Fibroblast of lung (primary cell): ENCODE measurements around the gene TADA2B. TPM values are rescaled to one million over a fixed set of nuclear protein-coding genes. Genes with fewer than 3 reads are reported as not detected.
A peak's percentile ranks its signal among the peaks of the same experiment; 100 is the strongest.

ENCODE experiments used
- DNase-seq, 2 donors: peaks; one replicate each; pipeline versions ENCODE4 v3.0.0 to v3.0.0-alpha.2; 2010; ENCODE audit warnings: low read depth in 2 of 2
- H2AFZ ChIP-seq: 2 replicates; pipeline ENCODE4 v1.5.1; 2012; ENCODE audit warnings: low read length, control low read depth, inconsistent platforms
- H3K27ac ChIP-seq: 2 replicates; pipeline ENCODE4 v1.5.1; 2011; ENCODE audit warnings: low read length, control low read depth; ENCODE audit not compliant: insufficient read depth
- H3K27me3 ChIP-seq: 2 replicates; pipeline ENCODE4 v1.5.1; 2011; ENCODE audit warnings: mild to moderate bottlenecking, low read length; ENCODE audit not compliant: control insufficient read depth, insufficient read depth
- H3K36me3 ChIP-seq: 2 replicates; pipeline ENCODE4 v1.5.1; 2011; ENCODE audit warnings: low read length; ENCODE audit not compliant: control insufficient read depth, insufficient read depth
- H3K4me1 ChIP-seq: 2 replicates; pipeline ENCODE4 v1.5.1; 2011; ENCODE audit warnings: low read length; ENCODE audit not compliant: control insufficient read depth, insufficient read depth; ENCODE audit errors: extremely low read depth
- H3K4me2 ChIP-seq: 2 replicates; pipeline ENCODE4 v1.5.1; 2011; ENCODE audit warnings: low read length, control low read depth; ENCODE audit not compliant: insufficient read depth; ENCODE audit errors: extremely low read depth
- H3K4me3 ChIP-seq, 4 experiments: fragments of 200-600 bp in 1 of 4; sonication (generic) in 1 of 4; replicated peaks in 1 of 4; 2 replicates each; pipeline ENCODE4 v1.5.1; 2011 to 2016; ENCODE audit warnings: low read length in 4 of 4, low read depth in 3 of 4, mild to moderate bottlenecking in 3 of 4, control low read depth in 2 of 4, inconsistent platforms in 1 of 4, mixed read lengths in 1 of 4; ENCODE audit not compliant: insufficient read depth in 1 of 4; ENCODE audit errors: control extremely low read depth in 1 of 4
- H3K79me2 ChIP-seq: 2 replicates; pipeline ENCODE4 v1.5.1; 2012; ENCODE audit warnings: mild to moderate bottlenecking, low read length, inconsistent platforms; ENCODE audit not compliant: control insufficient read depth, insufficient read depth
- H3K9ac ChIP-seq: 2 replicates; pipeline ENCODE4 v1.5.1; 2011; ENCODE audit warnings: mild to moderate bottlenecking, low read length, control low read depth; ENCODE audit not compliant: insufficient read depth
- H3K9me3 ChIP-seq: 2 replicates; pipeline ENCODE4 v1.5.1; 2012; ENCODE audit warnings: low read depth, low read length; ENCODE audit not compliant: control insufficient read depth, insufficient read depth
- H4K20me1 ChIP-seq: 2 replicates; pipeline ENCODE4 v1.5.1; 2011; ENCODE audit warnings: low read length; ENCODE audit not compliant: control insufficient read depth, insufficient read depth; ENCODE audit errors: extremely low read depth
- CTCF ChIP-seq, 2 donors: IDR thresholded peaks in 1 of 2; conservative IDR thresholded peaks in 1 of 2; 1 replicate in 1 of 2; 2 replicates in 1 of 2; pipeline ENCODE4 v1.5.1; 2011 to 2012; ENCODE audit warnings: low read length in 2 of 2, control low read depth in 1 of 2, inconsistent platforms in 1 of 2, low read depth in 1 of 2, mild to moderate bottlenecking in 1 of 2
- EZH2 ChIP-seq: IDR thresholded peaks from 2 replicates; pipeline ENCODE4 v1.5.1; 2012; ENCODE audit warnings: low read length, control low read depth, mild to moderate bottlenecking; ENCODE audit errors: missing control alignments
- polyA plus RNA-seq, 2 donors: library from polyadenylated mRNA; depleted of rRNA in 1 of 2; stranded (reverse) in 1 of 2; unstranded in 1 of 2; fragments of >200 nt; gene quantifications; 2 replicates each; pipeline ENCODE4 v1.2.1, GENCODE V29; 2011 to 2012; ENCODE audit warnings: missing spikeins in 1 of 2
- total RNA-seq: library from RNA; depleted of rRNA; stranded (reverse); fragments of >200 nt; gene quantifications from 2 replicates; pipeline ENCODE4 v1.2.1, GENCODE V29; 2014

Gene TADA2B
- total and polyA plus RNA-seq, 2 donors (not counting 1 experiment from before 2014, with no cell fraction given) = 8.0 to 12.6 TPM

- Histone ChIP-seq H3K4me1 (peaks cover 11% of the 10 kb centered on the region), H3K27me3 (peaks cover 2% of the 10 kb centered on the region), H3K9me3 (no peaks in the 10 kb centered on the region), H2AFZ (peak overlapping the region; percentile 93), H3K36me3 (no peaks in the 10 kb centered on the region), H3K4me3 (peak overlapping the region; percentile 73 to 81 (median 78)), H3K27ac (peak overlapping the region; percentile 43), H4K20me1 (no peaks in the 10 kb centered on the region), H3K4me2 (peak overlapping the region; percentile 98), H3K9ac (peak overlapping the region; percentile 62), H3K79me2 (no peaks in the 10 kb centered on the region)
- peak; percentile 60 to 64 for DNase-seq
- no peak for TF ChIP-seq CTCF (conservative IDR thresholded peaks at IDR 0.05 in 1 of 2, IDR thresholded peaks at IDR 0.05 in 1 of 2; ENCODE audit: low read depth in 1 of 2, low read length in 2 of 2)
- no peak for TF ChIP-seq EZH2
Measured at GRCh38 chr4:7103031-7103606, 59.9 kb downstream of the TADA2B start.

- Histone ChIP-seq H3K9me3 (no peaks in the 10 kb centered on the region), H3K4me3 (peak overlapping the region; percentile 41 to 48 (median 44)), H4K20me1 (no peaks in the 10 kb centered on the region), H3K4me1 (peaks cover 11% of the 10 kb centered on the region), H3K9ac (no peak overlapping the region), H3K4me2 (peak overlapping the region; percentile 81), H3K79me2 (no peaks in the 10 kb centered on the region), H2AFZ (peak overlapping the region; percentile 91), H3K27ac (no peak overlapping the region), H3K36me3 (no peaks in the 10 kb centered on the region), H3K27me3 (peaks cover 2% of the 10 kb centered on the region)
- DNase-seq = no peak
- TF ChIP-seq CTCF (conservative IDR thresholded peaks at IDR 0.05 in 1 of 2, IDR thresholded peaks at IDR 0.05 in 1 of 2; ENCODE audit: low read depth in 1 of 2, low read length in 2 of 2) (no peak), EZH2 (no peak)
Measured at GRCh38 chr4:7103607-7104365, 60.6 kb downstream of the TADA2B start.

- no peak overlapping the region for H3K4me3 ChIP-seq
- no peak for DNase-seq
- H3K9ac ChIP-seq = no peak overlapping the region
- no peaks in the 10 kb centered on the region for H3K36me3 ChIP-seq
- H3K4me1 ChIP-seq = peaks cover 11% of the 10 kb centered on the region
- H4K20me1 ChIP-seq = no peaks in the 10 kb centered on the region
- no peak overlapping the region for H3K4me2 ChIP-seq
- H2AFZ ChIP-seq = no peak overlapping the region
- H3K27ac ChIP-seq = no peak overlapping the region
- no peaks in the 10 kb centered on the region for H3K9me3 ChIP-seq
- H3K27me3 ChIP-seq = peaks cover 2% of the 10 kb centered on the region
- TF ChIP-seq EZH2 (no peak), CTCF (conservative IDR thresholded peaks at IDR 0.05 in 1 of 2, IDR thresholded peaks at IDR 0.05 in 1 of 2; ENCODE audit: low read depth in 1 of 2, low read length in 2 of 2) (no peak)
- H3K79me2 ChIP-seq = no peaks in the 10 kb centered on the region
Measured at GRCh38 chr4:7104366-7105031, 61.3 kb downstream of the TADA2B start.
